Choroid plexus epithelial cell (primary cell): ENCODE measurements around the gene ABCA5.

Experiments
- DNase-seq: peaks from one replicate; pipeline ENCODE4 v3.0.0-alpha.2; 2010; ENCODE audit warnings: low read depth
- H3K4me3 ChIP-seq: 2 replicates; pipeline ENCODE4 v1.5.1; 2011; ENCODE audit warnings: low read depth, mild to moderate bottlenecking, control low read depth, low read length, moderate library complexity
- CTCF ChIP-seq: conservative IDR thresholded peaks from 2 replicates; pipeline ENCODE4 v1.5.1; 2011; ENCODE audit warnings: low read depth, mild to moderate bottlenecking, control low read depth, inconsistent platforms, low read length, moderate library complexity

The ABCA5 gene

GRCh38 chr17:69230939-69231338, 96.0 kb downstream of the ABCA5 start:
- no peak for DNase-seq
- no peak for TF ChIP-seq CTCF
- H3K4me3 ChIP-seq = no peak overlapping the region

- H3K4me3 ChIP-seq = no peak within 1 kb of the TSS
- peak; percentile 35 for DNase-seq
- TF ChIP-seq CTCF = no peak
These were observed 98.4 kb downstream of the ABCA5 start, which contains the start of gene ABCA10 for GRCh38 chr17:69228576-69228975. TSS of gene ABCA10 (minus strand) at chr17:69228824. CDS start at chr17:69225358, 3,466 bp downstream.

- DNase-seq = no peak
- H3K4me3 ChIP-seq = no peak overlapping the region
- TF ChIP-seq CTCF = no peak
These were observed 98.9 kb downstream of the ABCA5 start for GRCh38 chr17:69228018-69228417.

- no peak overlapping the region for H3K4me3 ChIP-seq
- no peak for DNase-seq
- TF ChIP-seq CTCF = no peak
These were observed 99.4 kb downstream of the ABCA5 start for GRCh38 chr17:69227541-69227940.

- no peak overlapping the region for H3K4me3 ChIP-seq
- DNase-seq = peak; percentile 91
These were observed 103.1 kb downstream of the ABCA5 start for GRCh38 chr17:69223809-69224208.

GRCh38 chr17:69222707-69223258, 104.2 kb downstream of the ABCA5 start:
- TF ChIP-seq CTCF = no peak
- H3K4me3 ChIP-seq = no peak overlapping the region
- DNase-seq = no peak

More at GRCh38 chr17:69223809-69224208, 103.1 kb downstream of the ABCA5 start:
- no peak for TF ChIP-seq CTCF

GRCh38 chr17:69220098-69220497, 106.8 kb downstream of the ABCA5 start:
- TF ChIP-seq CTCF = no peak

More at GRCh38 chr17:69220098-69220497, 106.8 kb downstream of the ABCA5 start:
- DNase-seq = no peak
- no peak overlapping the region for H3K4me3 ChIP-seq
